Stimulated activated CD8-positive, alpha-beta memory T cell treated with anti-CD3 and anti-CD28 coated beads, Interleukin-12 subunit alpha, Interleukin-12 subunit beta, amount 100 ng/mL, for 24 hours (primary cell): ENCODE measurements around the gene COX6B2.
"Not testable (repeated sequence)": the region's sequence is repeated elsewhere in the genome, so short reads cannot be mapped to it uniquely, and the experiment has no call there.

Experiments used
- DNase-seq: peaks from one replicate; pipeline ENCODE4 v3.0.0-alpha.2; 2020; ENCODE audit errors: extremely low read depth

COX6B2 gene

DNA sequence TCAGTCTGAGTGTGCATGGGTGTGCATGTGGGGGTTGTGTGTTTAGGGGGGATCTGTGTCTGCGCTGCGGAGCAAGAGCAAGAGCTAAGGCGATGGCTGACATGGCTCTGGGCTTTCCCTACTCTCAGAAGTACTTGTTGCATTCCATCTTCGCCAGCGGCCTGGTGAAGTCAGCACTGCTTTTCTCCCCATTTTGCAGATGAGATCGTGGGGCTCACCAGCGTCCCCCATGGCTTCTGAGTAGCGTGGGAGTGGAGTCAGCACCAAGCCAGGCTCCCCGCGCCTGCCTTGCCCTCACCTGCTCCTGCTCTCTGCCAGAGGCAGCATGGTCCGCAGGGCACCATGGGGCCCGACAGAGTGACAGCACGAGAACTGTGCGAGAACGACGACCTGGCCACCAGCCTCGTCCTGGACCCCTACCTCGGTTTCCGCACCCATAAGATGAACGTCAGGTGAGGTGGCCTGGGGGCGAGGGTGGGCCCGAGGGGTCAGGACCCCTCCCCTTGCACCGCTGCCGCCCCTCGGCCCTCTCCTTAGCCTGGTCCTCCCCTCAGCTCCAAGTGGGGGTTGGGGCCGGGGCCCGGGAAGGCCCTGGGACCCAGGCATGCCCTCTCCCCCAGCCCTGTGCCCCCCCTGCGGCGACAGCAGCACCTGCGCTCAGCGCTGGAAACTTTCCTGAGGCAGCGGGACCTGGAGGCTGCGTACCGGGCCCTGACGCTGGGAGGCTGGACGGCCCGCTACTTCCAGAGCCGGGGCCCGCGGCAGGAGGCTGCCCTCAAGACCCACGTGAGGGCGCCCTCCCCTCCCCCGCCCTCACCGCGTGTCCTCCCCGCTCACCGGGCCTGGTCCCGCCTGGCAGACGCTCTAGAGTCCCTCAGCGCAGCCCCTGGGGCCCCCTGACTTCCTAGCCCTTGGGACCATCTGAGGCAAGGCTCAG is 12.7 kb downstream of the COX6B2 start:
- DNase-seq: no peak

DNA sequence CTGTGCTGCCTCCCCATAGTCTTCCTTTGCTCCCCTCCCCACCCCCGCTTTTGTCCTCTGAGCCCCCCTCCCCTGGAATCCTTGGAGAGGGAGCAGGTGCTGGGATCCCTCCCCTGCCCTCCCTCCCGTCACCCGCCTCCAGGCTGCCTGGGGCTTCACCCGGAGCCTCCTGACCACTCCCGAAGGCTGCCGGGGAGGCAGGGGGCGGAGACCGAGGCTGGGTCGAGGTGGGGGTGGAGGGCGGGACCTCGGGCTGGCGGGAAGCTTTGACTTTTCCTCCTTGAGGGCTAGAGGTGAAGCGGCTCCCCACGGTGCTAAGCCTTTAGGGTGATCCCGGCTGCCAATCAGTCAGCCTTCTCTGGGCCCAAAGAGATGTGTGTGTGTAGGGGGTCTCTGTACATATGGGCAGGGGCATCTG is 13.3 kb downstream of the COX6B2 start:
- DNase-seq: peak; percentile 43

DNA sequence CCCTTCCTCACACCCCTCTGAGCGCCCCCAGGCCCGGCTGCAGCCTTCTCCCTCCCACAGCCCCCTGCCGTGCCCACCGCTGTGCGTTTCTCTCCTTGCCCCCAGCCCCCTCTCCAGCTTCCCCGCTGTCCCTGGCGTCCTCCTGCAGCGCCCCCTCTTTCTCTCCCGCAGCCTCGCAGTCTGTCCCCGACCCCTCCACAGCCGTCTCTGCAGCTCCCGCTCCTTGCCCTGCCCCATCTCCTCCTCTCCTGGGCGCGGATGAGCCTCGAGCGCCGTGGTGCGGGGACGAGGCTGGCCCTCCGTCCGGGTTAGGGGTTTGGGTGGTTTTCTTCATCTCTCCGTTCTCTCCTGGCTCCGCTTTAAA is 13.8 kb downstream of the COX6B2 start:
- DNase-seq: no peak

DNA sequence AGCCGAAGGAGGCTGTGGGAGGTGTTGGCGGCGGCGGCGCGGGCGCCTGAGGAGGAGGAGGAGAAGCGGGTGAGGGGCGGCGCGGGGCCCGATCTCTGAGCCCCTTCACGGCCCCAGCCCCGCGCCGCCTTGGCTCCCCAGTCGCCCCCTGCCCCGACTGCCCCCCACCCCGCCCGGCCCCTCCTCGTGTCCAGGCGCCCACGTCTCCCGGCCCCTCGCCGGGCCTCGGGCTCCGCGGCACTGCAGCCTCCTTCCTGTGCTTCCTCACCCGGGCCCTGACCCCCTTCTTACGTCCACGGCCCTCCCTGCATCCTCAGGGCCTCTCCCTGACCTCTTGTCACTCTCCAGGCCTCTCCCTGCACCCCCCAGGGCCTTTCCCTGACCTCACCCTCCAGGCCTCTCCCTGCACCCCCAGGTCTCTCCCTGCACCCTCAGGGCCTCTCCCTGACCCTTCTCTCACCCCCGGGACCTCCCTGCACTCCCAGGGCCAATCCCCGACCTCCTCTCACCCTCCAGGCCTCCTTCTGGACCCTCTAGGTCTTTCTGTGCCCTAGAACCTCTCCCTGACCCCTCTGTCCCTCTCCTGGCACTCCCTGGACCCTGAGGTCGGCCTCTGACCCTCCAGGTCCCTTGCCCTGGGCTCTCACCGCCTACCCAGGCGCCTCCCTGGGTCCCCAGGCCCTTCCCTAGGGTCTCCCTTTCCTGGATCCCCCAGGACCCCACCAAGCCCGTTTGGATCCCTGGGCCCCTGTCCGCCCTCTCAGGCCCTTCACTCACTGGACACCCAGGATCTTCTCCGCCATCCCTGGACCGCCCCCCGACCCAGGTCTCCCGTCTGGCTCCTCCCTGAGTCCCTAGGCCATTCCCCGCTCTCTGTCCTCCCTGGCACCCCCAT is 14.4 kb downstream of the COX6B2 start:
- no peak for DNase-seq

DNA sequence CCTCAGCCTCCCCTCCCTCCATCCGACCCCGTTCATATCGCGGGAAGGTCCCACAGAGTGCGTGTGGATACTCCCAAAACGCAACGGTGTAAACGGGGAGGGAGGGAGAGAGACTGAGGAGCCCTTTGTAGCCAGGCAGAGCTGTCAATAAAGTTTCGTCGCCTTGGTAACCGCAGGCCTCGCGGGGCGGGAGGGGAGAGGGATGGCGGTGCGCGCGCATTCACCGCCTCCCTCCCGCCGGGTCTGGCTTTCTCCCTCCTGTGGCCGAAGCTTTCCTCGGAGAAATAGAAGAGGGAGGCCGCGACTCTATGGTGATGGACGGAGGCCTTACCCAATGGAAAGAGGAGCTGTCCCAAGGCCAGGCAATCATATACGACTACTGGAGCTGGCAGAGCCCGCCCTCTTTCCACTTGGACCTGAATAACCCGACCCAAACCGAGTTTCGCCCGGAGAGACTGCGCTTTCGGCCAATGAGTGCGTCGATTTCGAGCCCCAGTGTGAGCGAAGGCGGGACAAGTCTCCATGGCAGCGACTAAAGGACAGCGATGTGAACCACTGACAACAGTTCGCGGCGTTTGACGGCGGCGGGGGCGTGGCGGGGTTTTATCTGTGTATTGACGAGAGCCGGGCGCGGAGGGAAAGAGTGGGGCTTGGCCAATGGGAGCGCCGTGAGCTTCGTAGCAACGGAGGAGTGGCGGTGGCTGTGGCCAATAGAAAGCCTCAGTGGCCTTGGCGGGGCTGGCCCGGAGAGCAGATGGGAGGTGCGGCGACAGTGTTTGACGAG is 15.2 kb downstream of the COX6B2 start, which contains the start of gene KMT5C:
TSS of gene KMT5C (plus strand) at position 772 of the 784 bp plus-strand sequence. CDS start 2,061 bp downstream, outside the sequence.
- DNase-seq: peak; percentile 100

DNA sequence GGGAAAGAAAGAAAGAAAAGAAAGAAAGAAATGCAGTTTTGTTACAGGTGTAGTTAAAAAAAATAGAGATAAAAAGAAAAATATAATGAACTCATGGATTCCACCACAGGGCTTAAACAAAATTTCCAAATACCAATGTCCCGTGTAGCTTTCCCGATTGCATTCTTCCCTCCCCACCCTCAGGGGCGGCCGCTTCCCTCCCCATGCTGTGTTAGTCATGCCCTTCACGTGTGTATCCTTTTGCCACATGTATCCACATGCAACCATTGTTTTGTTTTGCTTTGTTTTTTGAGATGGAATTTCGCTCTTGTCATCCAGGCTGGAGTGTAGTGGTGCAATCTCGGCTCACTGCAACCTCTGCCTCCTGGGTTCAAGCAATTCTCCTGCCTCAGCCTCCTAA is 18.4 kb downstream of the COX6B2 start:
- no peak for DNase-seq

DNA sequence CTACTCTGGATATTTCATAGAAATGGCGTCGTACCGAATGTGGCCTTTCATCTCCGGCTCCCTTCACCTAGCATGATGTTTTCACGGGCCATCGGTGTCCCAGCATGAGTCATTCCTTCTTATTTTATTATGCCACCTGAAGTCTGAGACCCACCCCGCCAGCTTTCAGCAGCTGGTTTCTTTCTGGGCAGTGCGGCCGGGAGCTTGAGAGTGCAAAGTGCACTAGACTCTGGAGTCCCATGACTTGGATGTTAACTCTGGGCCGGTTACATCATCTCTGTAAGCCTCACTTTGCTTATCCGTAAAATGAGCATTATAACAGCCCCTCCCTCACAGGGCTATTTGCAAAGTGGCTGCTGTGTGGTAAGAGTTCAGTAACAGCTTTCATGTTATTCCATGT is 20.6 kb downstream of the COX6B2 start:
- DNase-seq: no peak

DNA sequence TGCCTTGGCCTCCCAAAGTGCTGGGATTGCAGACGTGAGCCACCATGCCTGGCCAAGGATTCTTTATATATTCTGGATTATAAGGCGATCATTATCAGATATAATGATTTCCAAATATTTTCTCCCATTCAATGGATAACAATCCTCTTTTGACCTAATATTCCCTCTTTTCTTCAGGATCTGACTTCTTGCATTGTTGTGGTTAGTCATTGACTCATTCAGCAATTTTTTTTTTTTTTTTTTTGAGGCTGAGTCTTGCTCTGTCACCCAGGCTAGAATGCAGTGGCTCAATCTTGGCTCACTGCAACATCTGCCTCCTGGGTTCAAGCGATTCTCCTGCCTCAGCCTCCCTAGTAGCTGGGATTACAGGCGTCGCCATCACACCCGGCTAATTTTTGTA is 24.7 kb downstream of the COX6B2 start:
- DNase-seq: not testable (repeated sequence)

DNA sequence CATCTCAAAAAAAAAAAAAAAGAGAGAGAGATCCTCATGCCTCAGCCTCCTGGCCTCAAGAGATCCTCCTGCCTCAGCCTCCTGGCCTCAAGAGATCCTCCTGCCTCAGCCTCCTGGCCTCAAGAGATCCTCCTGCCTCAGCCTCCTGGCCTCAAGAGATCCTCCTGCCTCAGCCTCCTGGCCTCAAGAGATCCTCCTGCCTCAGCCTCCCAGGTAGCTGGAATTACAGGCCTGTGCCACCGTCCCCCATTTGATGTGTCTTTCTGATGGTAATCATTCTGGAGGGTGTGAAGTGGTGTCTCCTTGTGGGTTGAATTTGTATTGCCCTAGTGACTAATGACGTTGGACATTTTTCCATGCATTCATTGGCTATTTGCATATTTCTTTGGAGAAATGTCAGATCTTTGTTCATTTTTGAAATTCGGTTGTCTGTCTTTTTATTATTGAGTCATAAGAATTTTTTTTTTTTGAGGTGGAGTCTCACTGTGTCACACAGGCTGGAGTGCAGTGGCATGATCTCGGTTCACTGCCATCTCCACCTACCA is 25.7 kb downstream of the COX6B2 start:
- DNase-seq: not testable (repeated sequence)

DNA sequence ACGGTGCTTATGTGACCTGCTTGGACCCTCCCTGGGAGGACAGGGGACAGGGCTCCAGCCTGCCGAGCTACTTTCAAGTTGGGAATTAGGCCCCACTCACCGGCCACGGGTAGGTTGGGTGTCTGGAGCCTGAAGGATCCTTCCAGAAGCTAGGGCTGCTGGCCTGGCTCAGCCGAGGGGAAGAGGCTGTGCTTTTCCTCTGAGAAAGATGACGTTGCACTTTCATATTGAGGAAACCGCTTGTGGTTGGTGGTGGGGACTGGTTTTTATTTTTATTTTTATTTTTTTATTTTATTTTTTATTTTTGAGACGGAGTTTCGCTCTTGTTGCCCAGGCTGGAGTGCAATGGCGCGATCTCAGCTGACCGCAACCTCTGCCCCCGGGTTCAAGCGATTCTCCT is 29.3 kb downstream of the COX6B2 start, which contains the start of gene TMEM150B:
TSS of gene TMEM150B (minus strand) at position 170 of the 400 bp plus-strand sequence. CDS start 4,305 bp downstream, outside the sequence.
- DNase-seq: no peak

DNA sequence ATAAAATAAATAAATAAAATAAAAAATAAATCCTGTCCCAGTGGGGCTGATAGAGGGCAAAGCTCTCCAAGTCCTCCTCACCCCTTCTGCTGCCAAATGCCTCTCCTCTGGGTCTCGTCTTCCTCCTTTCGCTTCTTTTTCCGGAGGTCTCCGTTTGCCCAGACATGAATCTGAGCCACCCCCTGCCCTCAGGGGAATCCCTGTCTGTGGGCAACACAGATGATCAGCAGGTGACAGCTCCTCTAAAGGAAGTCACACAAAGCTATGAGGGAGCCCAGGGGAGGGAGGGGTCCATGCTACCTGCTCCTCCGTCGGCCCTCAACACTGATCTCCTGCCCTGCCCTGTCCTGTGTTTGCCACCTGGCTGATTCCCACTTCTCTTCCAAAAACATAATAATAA is 29.9 kb downstream of the COX6B2 start:
- no peak for DNase-seq

DNA sequence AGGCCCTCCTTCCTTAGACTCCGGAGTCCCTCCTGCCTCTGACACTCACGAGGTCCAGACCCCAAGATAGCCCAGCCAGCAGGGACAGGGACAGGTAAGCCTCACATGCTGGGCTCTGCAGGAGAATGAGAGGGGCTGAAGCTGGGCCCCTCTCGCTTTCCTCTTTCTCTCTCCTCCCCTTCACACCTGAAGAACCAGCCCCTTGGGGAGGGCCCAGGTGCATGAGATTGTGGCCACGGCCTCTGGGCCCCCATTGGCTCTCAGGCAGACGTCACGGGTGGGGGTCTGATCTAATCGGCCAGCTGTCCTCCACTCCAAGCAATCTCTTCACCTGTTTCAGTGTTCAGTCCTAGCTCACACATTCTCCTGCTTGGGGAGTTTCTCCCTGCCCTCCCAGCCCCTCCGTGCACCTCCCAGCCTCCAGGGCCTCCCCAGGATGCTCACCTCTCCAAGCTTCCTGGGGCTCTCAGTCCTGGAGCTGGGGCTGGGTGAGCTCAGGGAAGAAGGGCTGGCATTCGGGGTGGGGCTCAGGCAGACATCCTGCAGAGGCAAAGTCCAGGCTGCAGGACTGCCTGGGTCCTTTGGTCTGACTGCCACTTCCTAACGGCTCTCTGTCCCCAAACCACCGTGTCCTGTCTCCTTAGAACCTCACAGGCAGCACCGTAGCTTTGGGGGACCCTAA is 32.2 kb downstream of the COX6B2 start:
- DNase-seq: no peak

DNA sequence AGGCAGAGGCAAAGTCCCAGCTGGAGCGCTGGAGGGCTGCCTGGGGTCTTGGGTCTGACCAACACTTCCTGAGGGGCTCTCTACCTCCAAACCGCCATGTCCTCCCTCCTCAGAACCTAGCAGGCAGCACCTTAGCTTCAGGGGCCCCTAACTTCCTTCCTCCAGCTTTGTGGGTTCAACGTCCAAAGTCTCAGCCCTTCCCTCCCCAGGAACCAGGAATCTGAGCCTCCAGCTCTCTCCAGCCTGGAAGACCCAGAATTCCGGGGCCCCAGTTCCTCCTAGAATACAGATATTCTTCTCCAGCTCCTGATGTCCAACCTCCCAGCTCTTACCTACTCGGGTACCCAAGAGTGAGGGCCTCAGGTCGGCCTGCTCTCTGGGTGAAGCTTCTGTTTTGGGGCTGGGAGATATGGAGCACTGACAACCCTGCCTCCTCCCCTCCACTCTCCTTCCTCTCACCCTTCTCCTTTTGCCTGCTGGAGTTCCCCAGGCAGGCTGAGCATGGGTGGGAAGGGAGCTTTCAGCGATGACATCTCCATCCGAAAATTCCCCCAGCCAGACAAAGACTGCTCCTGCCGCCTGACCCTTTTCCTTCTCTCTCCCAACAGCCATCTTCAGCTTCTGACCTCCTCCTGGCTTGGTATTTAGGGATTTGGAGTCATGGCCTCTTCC is 32.9 kb downstream of the COX6B2 start:
- no peak for DNase-seq

DNA sequence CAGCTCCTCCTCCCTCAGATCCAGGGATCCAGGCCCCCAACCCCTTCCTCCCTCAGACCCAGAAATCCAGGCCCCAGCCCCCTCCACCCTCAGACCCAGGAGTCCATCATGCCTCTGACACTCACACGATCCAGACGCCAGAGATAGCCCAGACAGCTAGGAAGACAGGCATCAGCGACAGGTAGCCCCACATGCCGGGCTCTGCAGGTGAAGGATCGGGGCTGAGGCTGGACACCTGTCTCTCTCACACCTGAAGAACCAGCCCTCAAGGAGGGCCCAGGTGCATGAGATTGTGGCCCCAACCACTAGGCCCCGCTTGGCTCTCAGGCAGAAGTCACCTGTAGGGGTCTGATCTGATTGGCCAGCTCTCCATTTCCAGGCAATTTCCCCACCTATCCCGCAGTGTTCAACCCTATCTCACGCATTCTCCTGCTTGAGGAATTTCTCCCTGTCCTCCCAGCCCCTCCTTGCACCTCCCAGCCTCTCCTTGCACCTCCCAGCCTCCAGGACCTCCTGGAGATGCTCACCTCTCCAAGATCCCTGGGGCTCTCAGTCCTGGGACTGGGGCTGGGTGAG is 33.6 kb downstream of the COX6B2 start:
- DNase-seq: no peak

DNA sequence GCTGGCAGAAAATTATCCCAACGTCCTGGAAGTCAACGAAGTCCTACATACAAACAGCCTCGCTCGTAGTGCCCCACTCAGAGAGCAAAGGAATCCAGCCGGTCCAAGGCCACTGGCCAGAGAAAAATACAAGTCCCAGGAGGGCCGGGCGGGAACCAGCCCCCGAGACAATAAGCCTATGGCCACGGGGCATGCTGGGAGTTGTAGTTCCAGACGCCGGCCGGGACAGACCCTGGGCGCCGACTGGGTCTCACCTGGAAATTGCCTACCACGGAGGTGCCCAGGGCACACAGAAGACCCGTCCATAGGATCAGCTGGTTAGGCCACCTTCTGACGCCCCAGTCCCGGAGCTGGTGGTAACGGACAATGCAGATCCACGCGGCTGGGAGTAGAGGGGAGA is 34.7 kb downstream of the COX6B2 start:
- DNase-seq: no peak

DNA sequence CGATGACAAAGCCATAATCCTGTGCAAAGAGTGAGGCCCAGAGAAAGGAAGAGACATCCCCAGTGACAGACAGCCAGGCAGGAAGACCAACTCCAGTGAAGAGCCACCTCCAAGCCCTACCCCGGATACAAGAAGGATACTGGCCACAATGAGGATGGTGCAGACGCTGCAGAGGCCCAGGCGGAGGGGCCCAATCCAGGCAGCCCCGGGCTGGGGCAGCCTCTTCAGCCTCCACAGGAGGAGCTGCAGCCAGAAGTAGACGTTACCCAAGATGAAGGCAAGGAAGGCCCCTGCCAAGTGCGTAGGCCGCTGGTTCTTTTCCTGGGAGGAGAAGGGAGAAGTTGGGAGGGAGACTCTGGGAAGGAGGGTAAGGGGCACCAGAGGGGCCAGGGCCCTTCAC is 37.9 kb downstream of the COX6B2 start:
- DNase-seq: no peak

DNA sequence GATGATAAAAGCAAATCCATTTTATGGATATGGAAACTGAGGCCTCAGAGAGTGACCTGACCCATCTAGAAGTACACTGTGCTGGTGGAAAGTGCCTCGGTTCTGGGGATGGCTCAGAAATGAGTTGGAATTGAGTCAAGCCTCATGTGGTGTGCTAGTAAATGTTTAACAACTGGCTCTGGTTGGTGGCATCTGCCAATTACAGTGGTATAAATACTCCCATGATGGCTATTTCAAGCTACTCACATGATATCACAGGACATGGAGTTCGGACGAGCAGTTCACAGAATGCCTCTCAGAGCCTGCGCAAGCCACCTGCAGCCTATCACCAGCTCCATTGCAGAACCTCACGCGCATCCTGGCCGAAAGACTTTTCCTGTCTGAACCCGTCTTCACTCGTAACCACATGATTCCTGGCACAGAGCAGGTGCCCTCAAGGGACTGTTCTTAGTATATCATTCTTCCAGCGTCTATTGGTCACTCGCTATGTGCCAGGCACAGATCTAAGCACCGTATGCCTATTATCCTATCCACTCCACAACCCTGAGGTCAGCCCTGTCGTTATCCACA is 38.5 kb downstream of the COX6B2 start:
- no peak for DNase-seq

DNA sequence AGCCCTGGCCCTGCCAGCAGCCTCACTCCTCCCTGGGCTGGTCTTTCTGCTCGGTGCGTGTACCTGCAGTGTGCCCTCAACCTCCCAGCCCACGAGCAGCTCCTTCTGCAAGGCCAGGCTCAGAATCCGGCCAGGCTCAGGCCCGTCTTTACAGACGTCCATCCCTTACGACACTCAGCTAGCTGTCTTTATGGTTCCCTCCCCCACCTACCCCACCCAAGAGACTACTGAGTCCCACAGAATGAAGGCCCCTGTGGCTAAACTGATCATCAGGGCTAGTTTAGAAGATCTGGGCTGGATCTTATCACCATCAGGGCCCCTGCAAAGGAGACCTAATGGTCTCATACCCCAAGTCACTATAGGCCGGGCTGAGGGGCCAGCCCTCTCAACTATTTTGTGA is 40.1 kb downstream of the COX6B2 start:
- DNase-seq: no peak
